Right ventricle myocardium inferior (tissue), 1 donor: ENCODE results near the gene RGL3. TPM values are rescaled to one million over a fixed set of nuclear protein-coding genes. Genes with fewer than 3 reads are reported as not detected.
"Not testable (repeated sequence)": the region's sequence is repeated elsewhere in the genome, so short reads cannot be mapped to it uniquely, and the experiment has no call there.

Experiments
- ATAC-seq: fragments of 200-7000 bp; cut with Tn5 transposase; one replicate; pipeline ENCODE4 v1.9.1; 2020; ENCODE audit warnings: mild to moderate bottlenecking, moderate library complexity
- DNase-seq: peaks from one replicate; pipeline ENCODE4 v3.0.0; 2021; ENCODE audit errors: missing footprints
- intact Hi-C: fragments of 100-400 bp; cut with DNase I; formaldehyde crosslinking; loops from one replicate; pipeline ENCODE4 v1.11.0; 2022
- long read RNA-seq: library from polyadenylated mRNA; unstranded; transcript quantifications from one replicate; pipeline ENCODE4 v2.0.0, GENCODE V29; 2021
- total RNA-seq: library from RNA; stranded (reverse); fragmentation: NEBNext Ultra II Directional; extraction: Animal tissue kit (Norgen Biotek cat#: 25700); gene quantifications from one replicate; pipeline ENCODE4 v1.2.1, GENCODE V29; 2021
- donor health status: DM: no; HTN: yes; CAD: no; lungs with severe emphysema.

Gene RGL3, protein sequence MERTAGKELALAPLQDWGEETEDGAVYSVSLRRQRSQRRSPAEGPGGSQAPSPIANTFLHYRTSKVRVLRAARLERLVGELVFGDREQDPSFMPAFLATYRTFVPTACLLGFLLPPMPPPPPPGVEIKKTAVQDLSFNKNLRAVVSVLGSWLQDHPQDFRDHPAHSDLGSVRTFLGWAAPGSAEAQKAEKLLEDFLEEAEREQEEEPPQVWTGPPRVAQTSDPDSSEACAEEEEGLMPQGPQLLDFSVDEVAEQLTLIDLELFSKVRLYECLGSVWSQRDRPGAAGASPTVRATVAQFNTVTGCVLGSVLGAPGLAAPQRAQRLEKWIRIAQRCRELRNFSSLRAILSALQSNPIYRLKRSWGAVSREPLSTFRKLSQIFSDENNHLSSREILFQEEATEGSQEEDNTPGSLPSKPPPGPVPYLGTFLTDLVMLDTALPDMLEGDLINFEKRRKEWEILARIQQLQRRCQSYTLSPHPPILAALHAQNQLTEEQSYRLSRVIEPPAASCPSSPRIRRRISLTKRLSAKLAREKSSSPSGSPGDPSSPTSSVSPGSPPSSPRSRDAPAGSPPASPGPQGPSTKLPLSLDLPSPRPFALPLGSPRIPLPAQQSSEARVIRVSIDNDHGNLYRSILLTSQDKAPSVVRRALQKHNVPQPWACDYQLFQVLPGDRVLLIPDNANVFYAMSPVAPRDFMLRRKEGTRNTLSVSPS
- total RNA-seq, result 10.5 TPM
- long read RNA-seq, partial matches to known transcripts, result 0 of 4 reads
- long read RNA-seq, other reads (novel, unspliced or antisense), result 2 of 4 reads

DNA sequence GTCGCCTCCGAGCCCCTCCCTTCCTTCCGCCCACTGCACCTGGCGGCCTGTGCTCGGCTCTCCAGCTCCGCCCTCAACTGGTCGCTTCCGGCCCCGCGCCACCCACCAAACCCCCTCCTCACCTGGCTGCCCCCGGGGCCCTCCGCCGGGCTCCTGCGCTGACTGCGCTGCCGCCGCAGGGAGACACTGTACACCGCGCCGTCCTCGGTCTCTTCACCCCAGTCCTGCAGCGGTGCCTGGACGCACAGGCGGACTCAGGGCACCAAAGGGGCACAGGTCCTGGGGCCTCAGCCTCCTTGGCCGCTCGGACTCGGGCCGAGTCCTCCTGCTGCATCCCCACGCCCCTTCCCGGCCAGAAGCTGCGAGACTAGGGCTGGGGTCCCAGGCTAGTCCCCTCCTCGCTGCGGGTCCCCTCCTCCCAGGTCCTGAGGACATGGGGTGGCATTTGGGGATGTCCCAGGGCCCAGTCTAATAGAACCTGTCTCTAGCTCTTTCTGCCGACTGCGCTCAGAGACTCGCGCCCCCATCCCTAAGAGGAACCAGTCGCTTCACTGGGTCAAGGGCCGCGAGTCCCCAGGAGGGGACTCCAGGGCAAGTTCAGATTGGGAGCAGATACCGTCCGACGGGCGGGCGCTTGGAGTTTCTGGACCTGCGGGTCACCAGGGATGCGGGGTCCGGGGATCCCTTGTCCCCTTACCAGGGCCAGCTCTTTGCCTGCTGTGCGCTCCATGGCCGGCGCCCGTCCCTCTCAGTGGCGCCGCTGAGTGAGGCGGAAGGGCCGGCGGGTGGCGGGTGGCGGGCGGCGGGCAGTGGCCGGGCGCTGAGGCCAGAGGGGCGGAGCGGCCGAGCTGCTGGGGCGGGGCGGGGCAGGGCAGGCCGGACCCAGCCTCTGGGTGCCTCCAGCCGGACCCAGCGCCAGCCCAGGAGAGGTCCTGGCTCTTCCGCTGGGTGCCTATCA lies at the start of gene RGL3:
RGL3 (minus strand) TSS at position 766 of the 958 bp plus-strand sequence; CDS start at position 730, 36 bp downstream.
- ATAC-seq (peak; percentile 51), DNase-seq (peak; percentile 75)
- intact Hi-C loops, result no loop called here

DNA sequence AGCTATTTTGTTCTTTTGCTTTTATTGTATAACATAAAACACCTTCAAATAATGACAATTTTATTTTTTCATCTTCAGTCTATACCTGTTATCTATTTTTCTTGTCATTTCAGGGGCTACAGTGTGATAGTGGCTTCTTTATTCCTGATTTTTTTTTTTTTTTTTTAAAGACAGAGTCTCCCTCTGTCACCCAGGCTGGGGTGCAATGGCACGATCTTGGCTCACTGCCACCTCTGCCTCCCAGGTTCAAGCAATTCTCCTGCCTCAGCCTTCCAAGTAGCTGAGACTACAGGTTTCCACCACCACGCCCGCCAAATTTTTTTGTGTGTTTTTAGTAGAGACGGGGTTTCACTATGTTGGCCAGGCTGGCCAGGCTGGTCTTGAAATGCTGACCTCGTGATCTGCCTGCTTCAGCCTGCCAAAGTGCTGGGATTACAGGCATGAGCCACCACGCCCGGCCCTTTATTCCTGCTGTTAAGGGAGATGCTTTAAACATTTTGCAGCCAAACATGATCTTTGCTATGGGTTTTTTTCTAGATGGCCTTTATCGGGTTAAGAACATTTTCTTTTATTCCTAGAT lies 49.2 kb upstream of the RGL3 start:
- ATAC-seq, DNase-seq, intact Hi-C loops: not testable (repeated sequence)

DNA sequence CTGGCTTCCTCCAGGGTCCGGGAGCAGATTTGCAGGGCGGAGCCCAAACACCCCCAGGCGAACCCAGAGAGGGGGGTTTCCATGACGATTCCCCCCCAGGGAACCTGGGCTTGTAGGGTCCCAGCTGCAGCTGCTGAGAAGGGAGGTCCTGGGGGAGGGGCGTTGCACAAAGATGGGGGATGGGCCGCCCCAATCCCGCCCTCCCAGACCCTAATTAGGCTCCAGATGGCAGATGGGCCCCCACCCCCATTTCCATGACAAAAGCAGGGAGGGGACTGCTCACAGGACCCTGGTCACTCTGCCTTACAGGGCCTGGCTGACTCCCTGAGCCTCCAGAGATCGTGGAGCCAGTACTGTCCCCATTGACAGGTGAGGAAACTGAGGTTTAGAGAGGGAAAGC lies 46.5 kb upstream of the RGL3 start:
- intact Hi-C loops, result no loop called here
- ATAC-seq (no peak), DNase-seq (no peak)

DNA sequence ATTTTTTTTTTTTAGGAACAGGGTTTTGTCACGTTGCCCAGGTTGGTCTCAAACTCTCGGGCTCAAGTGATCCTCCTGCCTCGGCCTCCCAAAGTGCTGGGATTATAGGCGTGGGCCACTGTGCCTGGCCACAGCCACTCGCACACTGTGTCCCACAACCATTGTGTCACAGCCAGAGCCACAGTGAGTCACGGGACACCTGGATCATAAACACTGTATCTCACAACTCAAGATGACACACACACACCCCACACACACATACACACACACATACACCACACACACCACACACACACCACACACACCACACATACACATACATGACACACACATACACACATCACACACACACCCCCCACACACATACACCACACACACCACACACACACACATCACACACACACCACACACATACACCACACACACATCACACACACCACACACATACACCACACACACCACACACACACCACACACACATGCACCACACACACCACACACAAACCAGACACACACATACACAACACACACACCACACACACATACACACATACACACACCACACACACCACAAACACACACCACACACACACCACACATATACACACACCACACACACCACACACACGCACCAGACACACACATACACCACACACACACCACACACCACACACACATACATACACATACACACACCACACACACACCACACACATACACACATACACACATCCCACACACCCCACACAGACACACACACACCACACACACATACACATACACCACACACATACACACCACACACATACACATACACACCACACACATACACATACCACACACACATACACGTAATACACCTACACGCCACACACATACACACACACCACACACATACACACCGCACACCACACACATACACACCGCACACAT lies 45.5 kb upstream of the RGL3 start:
- ATAC-seq (no peak), DNase-seq (no peak)
- intact Hi-C loops, result no loop called here

DNA sequence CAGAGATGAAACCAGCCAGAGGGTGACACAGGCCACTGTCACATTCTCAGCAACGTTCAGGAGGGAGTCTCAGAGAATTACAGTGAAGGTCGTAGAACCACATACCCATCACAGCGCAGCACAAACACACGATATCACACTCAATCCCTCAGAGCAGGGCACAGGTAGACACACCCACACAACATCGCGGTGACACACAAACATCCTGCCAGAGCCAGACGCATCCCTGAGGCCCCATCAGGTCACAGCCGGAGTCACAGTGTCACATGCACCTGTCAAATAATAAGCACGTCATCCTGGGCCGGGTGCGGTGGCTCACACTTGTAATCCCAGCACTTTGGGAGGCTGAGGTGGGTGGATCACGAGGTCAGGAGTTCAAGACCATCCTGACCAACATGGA lies 44.3 kb upstream of the RGL3 start:
- DNase-seq (no peak), ATAC-seq (no peak)
- intact Hi-C loops, result no loop called here

DNA sequence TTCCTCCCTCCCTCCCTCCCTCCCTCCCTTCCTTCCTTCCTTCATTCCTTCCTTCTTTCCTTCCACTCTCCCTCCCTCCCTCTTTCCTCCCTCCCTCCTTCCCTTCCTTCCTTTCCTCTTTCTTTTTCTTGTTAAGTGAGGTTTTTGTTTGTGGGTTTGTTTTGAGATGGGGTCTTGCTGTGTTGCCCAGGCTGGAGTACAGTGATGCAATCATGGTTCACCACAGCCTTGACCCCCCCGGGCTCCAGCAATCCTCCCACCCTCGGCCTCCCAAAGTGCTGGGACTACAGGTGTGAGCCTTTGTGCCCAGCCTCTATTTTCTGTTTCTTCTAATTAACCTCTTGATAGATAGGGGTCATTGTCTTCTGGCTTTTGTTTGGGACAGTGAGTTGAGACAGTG lies 42.3 kb upstream of the RGL3 start:
- no peak for DNase-seq
- intact Hi-C loops, result no loop called here
- no peak for ATAC-seq

DNA sequence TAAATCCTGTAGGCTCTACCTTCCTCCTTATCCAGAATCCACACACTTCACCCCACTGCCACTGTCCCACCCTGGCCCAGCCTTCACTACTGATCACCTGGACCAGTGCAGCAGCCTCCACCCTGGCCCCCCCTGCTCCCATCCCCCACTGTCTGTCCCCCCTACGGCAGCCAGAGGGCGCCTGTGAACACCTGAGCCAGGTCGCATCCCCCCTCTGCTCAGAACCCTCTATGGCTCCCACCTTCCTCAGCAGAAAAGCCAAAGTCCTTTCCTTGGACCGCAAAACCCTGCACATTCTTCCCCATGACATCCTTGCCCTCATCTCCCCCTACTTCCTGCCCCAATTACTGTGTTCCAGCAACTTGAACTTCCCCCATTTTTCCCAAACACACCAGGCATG lies 41.1 kb upstream of the RGL3 start:
- ATAC-seq (no peak), DNase-seq (no peak)
- intact Hi-C loops, result no loop called here

DNA sequence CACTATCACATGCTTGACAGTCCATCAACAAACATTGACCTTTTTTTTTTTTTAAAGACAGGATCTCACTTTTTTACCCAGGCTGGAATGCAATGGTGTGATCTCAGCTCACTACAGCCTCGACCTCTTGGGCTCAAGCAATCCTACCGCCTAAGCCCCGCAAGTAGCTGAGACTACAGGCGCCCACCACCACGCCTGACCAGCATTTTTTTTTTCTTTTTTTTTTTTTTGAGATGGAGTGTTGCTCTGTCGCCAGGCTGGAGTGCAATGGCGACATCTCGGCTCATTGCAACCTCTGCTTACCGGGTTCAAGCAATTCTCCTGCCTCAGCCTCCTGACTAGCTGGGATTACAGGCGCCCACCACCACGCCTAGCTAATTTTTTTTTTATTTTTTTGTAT lies 39.8 kb upstream of the RGL3 start:
- DNase-seq, intact Hi-C loops, ATAC-seq: not testable (repeated sequence)

DNA sequence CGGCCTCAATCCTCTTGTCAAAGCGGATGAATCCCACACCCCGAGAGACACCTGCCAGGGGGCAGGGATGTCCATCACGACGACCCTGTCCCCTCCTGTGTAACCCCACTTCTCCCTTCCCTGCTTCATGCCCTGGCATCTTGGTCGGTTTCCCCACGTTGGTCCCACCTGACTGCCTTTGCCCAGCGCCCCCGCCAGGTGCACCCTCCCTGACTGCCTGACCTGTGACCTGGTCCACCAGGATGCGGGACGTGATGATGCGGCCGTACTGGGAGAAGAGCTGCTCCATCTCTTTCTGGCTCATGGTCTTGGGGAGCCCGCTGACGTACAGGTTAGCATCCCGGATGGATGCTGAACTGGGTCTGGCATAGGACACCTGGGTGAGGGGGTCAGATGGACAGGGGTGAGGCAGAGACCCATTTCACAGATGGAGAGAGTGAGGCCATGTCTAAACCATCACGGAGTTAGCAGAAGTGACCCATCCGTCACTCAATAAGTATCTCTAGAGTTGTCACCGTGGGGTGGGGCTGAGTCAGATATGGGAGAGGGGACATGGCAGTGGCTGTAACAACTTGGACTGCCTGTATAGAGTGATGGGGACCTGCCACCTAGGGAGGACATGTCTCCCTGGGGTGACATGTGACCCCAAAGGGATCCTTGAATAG lies 39.3 kb upstream of the RGL3 start:
- ATAC-seq (no peak), DNase-seq (no peak)
- intact Hi-C loops, result no loop called here

DNA sequence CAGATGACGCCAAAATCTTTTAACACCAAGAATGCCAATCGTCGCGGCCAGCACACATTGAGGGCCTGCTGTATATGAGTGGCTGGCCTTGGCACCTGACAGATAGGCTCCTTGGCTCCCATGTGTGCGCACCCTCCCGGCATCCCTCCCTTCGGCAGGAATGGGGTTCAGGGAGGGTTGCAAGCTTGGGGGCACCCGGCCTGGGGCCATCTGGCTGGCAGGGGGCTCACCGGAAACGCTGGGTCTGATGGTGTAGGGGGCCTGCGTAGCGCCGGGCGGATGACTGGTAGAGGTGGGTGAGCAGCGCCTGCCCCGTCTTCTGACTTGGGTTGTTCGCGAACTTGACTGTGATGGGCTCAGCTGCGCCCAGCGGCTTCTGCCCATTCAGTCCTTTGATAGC lies 38.7 kb upstream of the RGL3 start:
- intact Hi-C loops, result no loop called here
- ATAC-seq (no peak), DNase-seq (no peak)

DNA sequence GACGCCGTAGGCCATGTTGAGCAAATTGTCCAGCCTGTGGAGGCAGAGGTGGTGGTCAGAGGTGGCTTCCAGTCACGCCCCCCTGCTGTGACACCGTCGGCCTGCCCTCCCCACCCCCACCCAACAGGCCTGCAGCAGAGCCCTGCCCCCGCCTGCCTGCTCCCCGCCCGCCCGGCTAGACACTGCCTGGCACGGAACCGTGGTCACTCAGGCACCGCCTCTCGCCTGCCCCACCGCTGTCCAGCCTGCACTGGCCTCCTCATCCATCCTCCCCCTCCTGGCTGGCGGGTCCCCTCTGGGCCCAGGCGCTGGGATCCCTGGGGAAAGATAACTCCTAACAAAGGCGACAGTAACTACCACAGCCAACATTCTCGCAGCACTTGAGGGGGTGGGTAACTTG lies 38.0 kb upstream of the RGL3 start:
- DNase-seq (no peak), ATAC-seq (no peak)
- intact Hi-C loops, result no loop called here

DNA sequence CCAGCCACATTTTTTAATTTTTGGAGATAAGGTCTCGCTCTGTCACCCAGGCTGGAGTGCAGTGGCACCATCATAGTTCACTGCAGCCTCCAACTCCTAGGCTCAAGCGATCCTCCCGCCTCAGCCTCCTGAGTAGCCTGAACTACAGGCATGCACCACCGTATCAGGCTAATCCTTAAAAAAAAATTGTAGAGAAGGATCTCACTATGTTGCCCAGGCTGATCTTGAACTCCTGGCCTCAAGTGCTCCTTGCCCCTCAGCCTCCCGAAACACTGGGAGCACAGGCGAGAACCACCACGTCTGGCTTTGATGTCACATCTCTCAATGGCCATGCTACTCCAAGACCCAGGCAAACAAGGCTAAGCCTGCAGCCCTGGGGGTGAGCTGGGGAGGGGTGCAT lies 37.5 kb upstream of the RGL3 start:
- no peak for DNase-seq
- intact Hi-C loops, result no loop called here
- no peak for ATAC-seq

DNA sequence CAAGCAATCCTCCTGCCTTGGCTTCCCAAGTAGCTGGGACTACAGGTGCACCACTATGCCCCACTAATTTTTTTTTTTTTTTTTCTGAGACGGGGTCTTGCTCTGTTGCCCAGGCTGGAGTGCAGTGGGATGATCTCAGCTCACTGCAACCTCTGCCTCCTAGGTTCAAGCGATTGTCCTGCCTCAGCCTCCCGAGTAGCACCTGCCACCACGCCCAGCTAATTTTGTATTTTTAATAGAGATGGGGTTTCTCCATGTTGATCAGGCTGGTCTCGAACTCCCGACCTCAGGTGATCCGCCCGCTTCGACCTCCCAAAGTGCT lies 36.1 kb upstream of the RGL3 start:
- ATAC-seq, intact Hi-C loops, DNase-seq: not testable (repeated sequence)

DNA sequence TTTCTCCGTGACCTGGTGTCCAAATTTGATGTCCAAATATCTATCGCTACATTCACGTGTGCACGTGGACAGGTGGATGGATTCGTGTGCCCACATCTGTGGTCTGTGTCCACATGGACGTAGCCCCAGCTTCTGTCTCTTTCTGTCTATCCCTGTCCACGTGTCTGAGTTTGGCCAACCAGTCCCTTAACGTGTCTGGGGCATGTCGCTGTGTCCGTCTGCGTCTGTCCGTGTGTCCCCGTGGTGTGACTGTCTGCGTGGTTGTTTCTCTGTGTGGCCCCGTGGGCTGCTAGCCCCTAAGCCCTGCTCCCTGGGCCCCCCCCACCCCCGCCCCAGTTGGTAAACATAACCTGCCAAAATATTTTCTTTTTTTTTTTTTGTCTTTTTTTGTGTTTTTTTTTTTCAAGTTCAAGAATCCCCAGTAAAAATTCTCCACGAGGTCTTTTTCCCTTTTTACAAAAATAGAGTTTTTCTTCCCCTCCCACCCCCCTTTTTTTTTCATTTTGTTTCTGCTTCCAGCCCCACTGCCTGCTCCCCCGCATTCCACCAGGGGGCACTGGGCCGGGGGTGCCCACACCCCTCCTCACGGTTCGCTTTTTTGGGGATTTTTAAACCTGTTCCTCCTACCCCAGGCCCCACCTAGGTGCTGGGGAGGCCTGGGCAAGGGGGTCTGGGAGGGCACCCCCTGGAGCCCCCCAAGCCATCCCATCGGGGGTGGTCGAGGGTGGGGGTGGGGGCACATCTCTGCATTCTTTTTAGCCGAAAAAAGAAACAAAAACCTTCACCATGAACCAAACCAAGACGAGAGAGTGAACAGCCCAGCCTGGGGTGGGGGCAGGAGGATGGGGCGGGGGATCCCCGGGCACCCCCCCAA lies 34.6 kb upstream of the RGL3 start:
- intact Hi-C loops, result no loop called here
- ATAC-seq (no peak), DNase-seq (no peak)

DNA sequence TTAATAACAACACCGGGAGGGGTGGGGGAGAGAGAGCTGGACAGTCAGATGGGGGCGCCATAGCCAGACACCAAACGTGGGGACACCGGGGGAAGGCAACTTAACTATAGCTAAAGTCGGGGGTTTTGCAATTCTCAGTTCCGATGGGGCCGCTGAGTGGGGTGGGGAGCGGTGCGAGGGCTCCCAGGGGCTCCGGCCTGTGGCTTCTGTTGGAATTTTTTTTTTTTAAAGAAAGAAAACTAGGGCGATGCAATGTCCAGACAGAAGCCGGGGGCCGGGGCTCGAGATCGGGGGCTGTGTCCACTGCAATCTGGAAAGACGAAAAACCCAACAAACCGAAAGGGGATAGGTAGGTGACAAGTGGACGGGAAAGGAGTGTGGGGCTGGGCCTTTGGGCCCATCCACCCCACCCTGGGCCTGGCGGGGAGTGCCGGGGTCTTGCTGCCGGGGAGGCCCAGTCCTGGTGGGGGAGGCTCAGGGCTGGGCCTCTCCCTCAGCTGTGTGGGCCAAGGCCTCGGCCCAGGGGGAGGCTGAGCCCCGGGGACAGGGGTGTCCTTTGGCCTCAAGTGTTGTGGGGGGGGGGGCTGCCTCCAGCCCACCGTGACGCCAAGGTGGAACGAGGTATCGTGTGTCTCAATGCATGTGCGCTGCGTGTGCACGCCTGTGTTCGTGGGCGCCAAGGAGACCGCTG lies 33.7 kb upstream of the RGL3 start:
- intact Hi-C loops, result no loop called here
- ATAC-seq (no peak), DNase-seq (no peak)
